Measurements from ENCODE around the gene DUSP22.

DUSP22 gene

DNA sequence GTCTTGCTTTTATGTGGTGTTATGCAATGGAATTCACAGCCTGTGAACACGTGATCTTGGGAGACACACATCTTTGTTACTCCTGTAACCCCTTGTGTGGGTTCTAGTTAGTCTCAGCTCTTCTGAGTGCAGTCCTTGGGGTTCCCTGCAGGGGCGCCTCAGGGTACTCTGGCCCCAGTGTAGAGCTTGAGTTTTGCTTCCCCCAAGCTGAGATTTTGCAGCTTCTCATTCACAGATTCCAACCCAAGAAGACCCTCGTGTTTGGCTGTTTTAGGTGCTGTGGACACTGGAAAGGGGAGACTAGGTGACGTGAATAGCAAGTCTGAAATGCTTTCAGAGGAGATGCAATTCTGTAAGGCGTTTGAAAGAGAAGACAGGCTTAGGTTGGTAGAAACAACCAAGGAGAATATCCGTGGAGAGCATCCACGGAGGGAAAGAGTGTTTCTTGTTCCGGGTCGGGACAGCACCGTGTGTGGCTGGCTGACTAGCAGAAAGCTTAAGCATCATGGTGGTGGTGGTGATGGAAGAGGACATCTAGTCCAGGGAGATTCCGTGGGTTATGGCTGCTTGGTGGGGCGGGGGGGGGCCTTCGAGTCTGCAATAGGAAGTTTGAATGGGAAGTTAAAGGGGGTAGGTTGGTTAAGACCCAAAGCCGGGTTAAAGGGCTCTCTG lies 30.1 kb downstream of the DUSP22 start:
- DNase-seq: no peak
- no peaks in the 10 kb centered on the region for H3K79me2 ChIP-seq (ENCODE audit: insufficient read depth, low read length)
- H3K9ac ChIP-seq (ENCODE audit: low read depth, low read length): no peak overlapping the region
- no peak overlapping the region for H3K4me2 ChIP-seq (ENCODE audit: insufficient read depth, low read length)
- 0 out of 2 replicates have a peak, but pooled peaks cover 3% of the 10 kb centered on the region for H3K36me3 ChIP-seq (ENCODE audit: insufficient read depth, low read length)
- peaks cover 8% of the 10 kb centered on the region; the same call in 1 of the 2 replicates for H4K20me1 ChIP-seq (ENCODE audit: insufficient read depth, low read length)
- TF ChIP-seq, protein P1, sequence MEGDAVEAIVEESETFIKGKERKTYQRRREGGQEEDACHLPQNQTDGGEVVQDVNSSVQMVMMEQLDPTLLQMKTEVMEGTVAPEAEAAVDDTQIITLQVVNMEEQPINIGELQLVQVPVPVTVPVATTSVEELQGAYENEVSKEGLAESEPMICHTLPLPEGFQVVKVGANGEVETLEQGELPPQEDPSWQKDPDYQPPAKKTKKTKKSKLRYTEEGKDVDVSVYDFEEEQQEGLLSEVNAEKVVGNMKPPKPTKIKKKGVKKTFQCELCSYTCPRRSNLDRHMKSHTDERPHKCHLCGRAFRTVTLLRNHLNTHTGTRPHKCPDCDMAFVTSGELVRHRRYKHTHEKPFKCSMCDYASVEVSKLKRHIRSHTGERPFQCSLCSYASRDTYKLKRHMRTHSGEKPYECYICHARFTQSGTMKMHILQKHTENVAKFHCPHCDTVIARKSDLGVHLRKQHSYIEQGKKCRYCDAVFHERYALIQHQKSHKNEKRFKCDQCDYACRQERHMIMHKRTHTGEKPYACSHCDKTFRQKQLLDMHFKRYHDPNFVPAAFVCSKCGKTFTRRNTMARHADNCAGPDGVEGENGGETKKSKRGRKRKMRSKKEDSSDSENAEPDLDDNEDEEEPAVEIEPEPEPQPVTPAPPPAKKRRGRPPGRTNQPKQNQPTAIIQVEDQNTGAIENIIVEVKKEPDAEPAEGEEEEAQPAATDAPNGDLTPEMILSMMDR (IDR thresholded peaks at IDR 0.05; ENCODE audit: borderline replicate concordance, extremely low read depth, low read length, poor library complexity, severe bottlenecking): peak; percentile 5
- TF ChIP-seq EZH2 (IDR thresholded peaks at IDR 0.05; ENCODE audit: borderline replicate concordance, low read depth, low read length, severe bottlenecking): no peak
- no peak overlapping the region for H2AFZ ChIP-seq (ENCODE audit: low read depth, low read length)
- no peaks in the 10 kb centered on the region for H3K27me3 ChIP-seq (ENCODE audit: insufficient read depth, low read length, poor library complexity)
- H3K27ac ChIP-seq (ENCODE audit: low read length): no peak overlapping the region
- no peaks in the 10 kb centered on the region for H3K4me1 ChIP-seq (ENCODE audit: insufficient read depth, low read length)
- no peak overlapping the region for H3K4me3 ChIP-seq (ENCODE audit: low read depth in 1 of 2, low read length in 2 of 2)
- peak; percentile 52; the same call in 2 of the 3 replicates for ATAC-seq (ENCODE audit: insufficient read depth, low read depth)
- H3K9me3 ChIP-seq (ENCODE audit: insufficient read depth, low read length, severe bottlenecking): no peaks in the 10 kb centered on the region

- no peak overlapping the region for H3K4me2 ChIP-seq (ENCODE audit: insufficient read depth, low read length)
- H3K9me3 ChIP-seq (ENCODE audit: insufficient read depth, low read length, severe bottlenecking): no peaks in the 10 kb centered on the region
- H3K79me2 ChIP-seq (ENCODE audit: insufficient read depth, low read length): no peaks in the 10 kb centered on the region
- peaks cover 10% of the 10 kb centered on the region; the same call in 1 of the 2 replicates for H4K20me1 ChIP-seq (ENCODE audit: insufficient read depth, low read length)
- no peak for DNase-seq
- H3K27ac ChIP-seq (ENCODE audit: low read length): no peak overlapping the region
- no peak overlapping the region for H3K4me3 ChIP-seq (ENCODE audit: low read depth in 1 of 2, low read length in 2 of 2)
- no peak overlapping the region for H3K9ac ChIP-seq (ENCODE audit: low read depth, low read length)
- 0 out of 2 replicates have a peak, but pooled peaks cover 3% of the 10 kb centered on the region for H3K36me3 ChIP-seq (ENCODE audit: insufficient read depth, low read length)
- no peak for ATAC-seq (ENCODE audit: insufficient read depth, low read depth)
- no peaks in the 10 kb centered on the region for H3K4me1 ChIP-seq (ENCODE audit: insufficient read depth, low read length)
- no peak overlapping the region for H2AFZ ChIP-seq (ENCODE audit: low read depth, low read length)
- TF ChIP-seq, protein P1 (IDR thresholded peaks at IDR 0.05; ENCODE audit: borderline replicate concordance, extremely low read depth, low read length, poor library complexity, severe bottlenecking): no peak
- no peak for TF ChIP-seq EZH2 (IDR thresholded peaks at IDR 0.05; ENCODE audit: borderline replicate concordance, low read depth, low read length, severe bottlenecking)
- no peaks in the 10 kb centered on the region for H3K27me3 ChIP-seq (ENCODE audit: insufficient read depth, low read length, poor library complexity)
These were observed 30.8 kb downstream of the DUSP22 start for GRCh38 chr6:322940-323729.

- Histone ChIP-seq H3K36me3 (ENCODE audit: insufficient read depth, low read length) (0 out of 2 replicates have a peak, but pooled peaks cover 3% of the 10 kb centered on the region), H3K4me3 (ENCODE audit: low read depth in 1 of 2, low read length in 2 of 2) (no peak overlapping the region), H3K79me2 (ENCODE audit: insufficient read depth, low read length) (no peaks in the 10 kb centered on the region), H3K27ac (ENCODE audit: low read length) (no peak overlapping the region), H3K4me1 (ENCODE audit: insufficient read depth, low read length) (no peaks in the 10 kb centered on the region), H3K9ac (ENCODE audit: low read depth, low read length) (no peak overlapping the region), H2AFZ (ENCODE audit: low read depth, low read length) (no peak overlapping the region), H3K27me3 (ENCODE audit: insufficient read depth, low read length, poor library complexity) (no peaks in the 10 kb centered on the region), H3K4me2 (ENCODE audit: insufficient read depth, low read length) (no peak overlapping the region), H3K9me3 (ENCODE audit: insufficient read depth, low read length, severe bottlenecking) (no peaks in the 10 kb centered on the region), H4K20me1 (ENCODE audit: insufficient read depth, low read length) (peaks cover 9% of the 10 kb centered on the region; the same call in 1 of the 2 replicates)
- no peak for DNase-seq
- TF ChIP-seq, protein P1 (IDR thresholded peaks at IDR 0.05; ENCODE audit: borderline replicate concordance, extremely low read depth, low read length, poor library complexity, severe bottlenecking): no peak
- TF ChIP-seq EZH2 (IDR thresholded peaks at IDR 0.05; ENCODE audit: borderline replicate concordance, low read depth, low read length, severe bottlenecking): no peak
- no peak for ATAC-seq (ENCODE audit: insufficient read depth, low read depth)
These were observed 31.4 kb downstream of the DUSP22 start for GRCh38 chr6:323730-324088.

Measured in DND-41 (cell line).